Hepatocyte (in vitro differentiated cells): ENCODE measurements around the gene RGS5. TPM values are rescaled to one million over a fixed set of nuclear protein-coding genes. Genes with fewer than 3 reads are reported as not detected.

ENCODE experiments used
- DNase-seq: peaks from one replicate; pipeline ENCODE4 v3.0.0-alpha.2; 2016; ENCODE audit warnings: low spot score
- H2AFZ ChIP-seq: fragments of 200-600 bp; sonication (generic); 2 replicates; pipeline ENCODE4 v1.6.0; 2016; ENCODE audit warnings: antibody characterized with exemption, mild to moderate bottlenecking
- H3K27ac ChIP-seq: fragments of 200-600 bp; sonication (generic); 2 replicates; pipeline ENCODE4 v1.5.1; 2016; ENCODE audit warnings: mild to moderate bottlenecking
- H3K27me3 ChIP-seq: fragments of 200-600 bp; sonication (generic); 2 replicates; pipeline ENCODE4 v1.6.1; 2016
- H3K36me3 ChIP-seq: fragments of 200-600 bp; sonication (generic); replicated peaks from 2 replicates; pipeline ENCODE4 v1.5.1; 2016; ENCODE audit warnings: low read depth; ENCODE audit not compliant: insufficient read depth
- H3K4me1 ChIP-seq: fragments of 200-600 bp; sonication (generic); 2 replicates; pipeline ENCODE4 v1.5.1; 2016; ENCODE audit warnings: mild to moderate bottlenecking, moderate library complexity; ENCODE audit not compliant: insufficient read depth
- H3K4me2 ChIP-seq: fragments of 200-600 bp; sonication (generic); 2 replicates; pipeline ENCODE4 v1.6.0; 2016
- H3K4me3 ChIP-seq: fragments of 200-600 bp; sonication (generic); 2 replicates; pipeline ENCODE4 v1.5.1; 2016; ENCODE audit warnings: mild to moderate bottlenecking
- H3K79me2 ChIP-seq: fragments of 200-600 bp; sonication (generic); 2 replicates; pipeline ENCODE4 v1.6.0; 2017; ENCODE audit warnings: mild to moderate bottlenecking
- H3K9me2 ChIP-seq: fragments of 200-600 bp; sonication (generic); replicated peaks from 2 replicates; pipeline ENCODE4 v1.6.0; 2017; ENCODE audit warnings: mild to moderate bottlenecking; ENCODE audit not compliant: insufficient read depth
- H3K9me3 ChIP-seq: fragments of 200-600 bp; sonication (generic); 2 replicates; pipeline ENCODE4 v1.5.1; 2016; ENCODE audit warnings: low read depth, mild to moderate bottlenecking
- H4K20me1 ChIP-seq: fragments of 200-600 bp; sonication (generic); 2 replicates; pipeline ENCODE4 v1.6.0; 2016; ENCODE audit warnings: mild to moderate bottlenecking; ENCODE audit not compliant: insufficient read depth, poor library complexity, severe bottlenecking
- CTCF ChIP-seq: fragments of 200-600 bp; sonication (generic); IDR thresholded peaks from 2 replicates; pipeline ENCODE4 v1.5.1; 2016; ENCODE audit warnings: antibody characterized with exemption, mild to moderate bottlenecking; ENCODE audit not compliant: poor library complexity
- EZH2 ChIP-seq: fragments of 200-600 bp; sonication (generic); IDR thresholded peaks from 2 replicates; pipeline ENCODE4 v1.6.1; 2016; ENCODE audit warnings: antibody characterized with exemption, mild to moderate bottlenecking, borderline replicate concordance
- EZH2phosphoT487 ChIP-seq: fragments of 200-600 bp; sonication (generic); IDR thresholded peaks from one replicate; pipeline ENCODE4 v1.6.1; 2018; ENCODE audit warnings: antibody characterized with exemption, mild to moderate bottlenecking, low read depth, moderate library complexity; ENCODE audit not compliant: unreplicated experiment, severe bottlenecking
- WGBS: methylation state at CpG from one replicate; pipeline ENCODE4 v1.1.6; 2016; ENCODE audit warnings: low lambda C conversion rate; ENCODE audit errors: missing lambda C conversion rate; 5-methylcytosine and 5-hydroxymethylcytosine counted together
- polyA plus RNA-seq: library from polyadenylated mRNA; unstranded; fragments of >200 nt; fragmentation: Nextera tagmentation; extraction: Ambion mirVana; gene quantifications from 2 replicates; pipeline ENCODE4 v1.2.1, GENCODE V29; 2016
- total RNA-seq: library from RNA; depleted of rRNA; stranded (reverse); fragments of >200 nt; gene quantifications from 2 replicates; pipeline ENCODE4 v1.2.3, GENCODE V29; 2014

The RGS5 gene
- total and polyA plus RNA-seq, 2 experiments from 2014 or later: 4.4 to 5.0 TPM

GRCh38 chr1:163195728-163196448 is 6.8 kb downstream of the RGS5 start:
- Histone ChIP-seq H4K20me1 (no peaks in the 10 kb centered on the region), H3K79me2 (no peaks in the 10 kb centered on the region), H2AFZ (no peak overlapping the region), H3K27ac (no peak overlapping the region), H3K4me1 (no peaks in the 10 kb centered on the region), H3K9me3 (no peaks in the 10 kb centered on the region), H3K27me3 (no peaks in the 10 kb centered on the region), H3K4me3 (no peak overlapping the region), H3K36me3 (no peaks in the 10 kb centered on the region), H3K9me2 (no peaks in the 10 kb centered on the region), H3K4me2 (peak overlapping the region; percentile 10)
- TF ChIP-seq EZH2 (no peak), CTCF (no peak), EZH2phosphoT487 (no peak)
- peak; percentile 35 for DNase-seq
- 22% methylated on average over 5 of the region's 5 CpGs for WGBS

GRCh38 chr1:163191301-163191700 is 11.4 kb downstream of the RGS5 start:
- no peaks in the 10 kb centered on the region for H3K36me3 ChIP-seq
- H3K4me1 ChIP-seq: no peaks in the 10 kb centered on the region
- no peaks in the 10 kb centered on the region for H4K20me1 ChIP-seq
- no peaks in the 10 kb centered on the region for H3K79me2 ChIP-seq
- DNase-seq: no peak
- H3K27me3 ChIP-seq: peaks cover 3% of the 10 kb centered on the region
- no peaks in the 10 kb centered on the region for H3K9me2 ChIP-seq
- no peak overlapping the region for H2AFZ ChIP-seq
- H3K4me2 ChIP-seq: no peak overlapping the region
- no peak overlapping the region for H3K27ac ChIP-seq
- no peaks in the 10 kb centered on the region for H3K9me3 ChIP-seq
- WGBS: 97% methylated on average over 1 of the region's 1 CpG
- no peak overlapping the region for H3K4me3 ChIP-seq
- no peak for TF ChIP-seq EZH2
- TF ChIP-seq EZH2phosphoT487: no peak
- TF ChIP-seq CTCF: no peak

GRCh38 chr1:163188947-163189346 is 13.8 kb downstream of the RGS5 start:
- Histone ChIP-seq H3K27me3 (peaks cover 3% of the 10 kb centered on the region), H3K4me3 (no peak overlapping the region), H3K4me2 (no peak overlapping the region), H4K20me1 (no peaks in the 10 kb centered on the region), H3K4me1 (no peaks in the 10 kb centered on the region), H3K9me3 (no peaks in the 10 kb centered on the region), H3K27ac (no peak overlapping the region), H3K79me2 (no peaks in the 10 kb centered on the region), H3K9me2 (no peaks in the 10 kb centered on the region), H2AFZ (no peak overlapping the region), H3K36me3 (no peaks in the 10 kb centered on the region)
- no peak for TF ChIP-seq EZH2phosphoT487
- no peak for TF ChIP-seq EZH2
- TF ChIP-seq CTCF: no peak
- WGBS: 78% methylated on average over 3 of the region's 3 CpGs
- no peak for DNase-seq
